Nephron progenitor cell (in vitro differentiated cells): ENCODE data around the gene ATXN3L.

Source experiments
- DNase-seq: peaks from one replicate; pipeline ENCODE4 v3.0.0; 2021
- H3K27ac Mint-ChIP-seq: 2 replicates; pipeline ENCODE4 v1.8.0; 2021; ENCODE audit warnings: mild to moderate bottlenecking, moderate library complexity, mixed read lengths
- H3K27me3 Mint-ChIP-seq: 2 replicates; pipeline ENCODE4 v1.8.0; 2021; ENCODE audit warnings: mild to moderate bottlenecking, low read depth, mixed read lengths; ENCODE audit not compliant: poor library complexity
- H3K36me3 Mint-ChIP-seq: 2 replicates; pipeline ENCODE4 v1.8.0; 2021; ENCODE audit warnings: low read depth, mixed read lengths
- H3K4me1 Mint-ChIP-seq: 2 replicates; pipeline ENCODE4 v1.8.0; 2021; ENCODE audit warnings: mixed read lengths
- H3K4me3 Mint-ChIP-seq: 2 replicates; pipeline ENCODE4 v1.8.0; 2021; ENCODE audit warnings: mild to moderate bottlenecking, moderate library complexity, mixed read lengths
- H3K9me3 Mint-ChIP-seq: 2 replicates; pipeline ENCODE4 v1.8.0; 2021; ENCODE audit warnings: mild to moderate bottlenecking, moderate library complexity, mixed read lengths
- CTCF ChIP-seq: fragments of 200-600 bp; sonication (generic); IDR thresholded peaks from 2 replicates; pipeline ENCODE4 v1.5.0; 2021; ENCODE audit warnings: antibody characterized with exemption

Gene ATXN3L

DNA sequence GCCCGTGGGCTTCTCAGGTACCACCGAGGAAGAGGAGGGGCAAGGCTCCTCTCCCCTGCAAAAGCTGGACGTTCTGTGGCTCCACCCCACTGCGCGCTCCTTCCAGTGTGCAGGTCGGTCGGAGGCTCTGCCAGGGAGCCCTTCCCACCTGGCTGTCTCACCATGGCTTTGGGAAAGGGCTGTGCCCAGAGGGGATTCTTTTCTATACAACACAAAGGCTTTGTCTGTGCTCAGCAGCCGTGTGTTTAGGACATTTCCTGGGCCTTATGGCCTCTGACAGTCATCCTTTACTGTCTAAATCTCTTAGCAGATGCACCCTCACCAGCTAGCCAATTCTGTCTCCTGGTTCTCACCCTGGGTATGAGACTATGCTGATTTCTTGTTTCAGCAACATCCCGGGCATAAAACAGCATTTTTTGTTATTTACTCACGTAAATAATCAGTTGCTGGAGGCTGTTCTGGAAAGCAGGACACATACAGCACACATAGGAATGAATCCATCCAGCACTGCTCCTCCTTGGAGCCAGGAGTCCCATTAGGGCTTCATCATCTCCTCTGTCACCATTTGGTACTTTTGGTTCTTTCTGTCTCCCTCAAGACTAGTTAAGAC is 20.4 kb upstream of the ATXN3L start:
- no peaks in the 10 kb centered on the region for H3K36me3 Mint-ChIP-seq

DNA sequence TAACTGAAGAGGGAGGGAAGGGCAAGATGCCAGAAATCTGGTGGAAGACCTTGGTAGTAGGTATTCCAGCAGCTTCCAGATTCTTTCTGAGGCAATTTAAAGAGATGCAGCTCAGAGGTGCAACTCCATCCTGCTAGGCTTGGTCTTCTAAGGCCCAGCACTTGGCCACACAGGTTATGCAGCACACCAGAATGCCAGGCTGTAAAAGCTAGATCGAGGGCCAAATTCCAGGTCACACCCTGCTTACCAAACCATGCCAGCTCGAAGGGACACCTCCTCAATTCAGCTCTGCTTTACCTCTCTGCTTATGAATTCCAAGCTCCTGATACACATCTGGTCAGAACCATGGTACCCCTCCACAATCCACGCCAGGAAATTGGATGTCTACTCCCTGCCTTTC is 19.8 kb upstream of the ATXN3L start:
- H3K36me3 Mint-ChIP-seq = no peaks in the 10 kb centered on the region
- DNase-seq = no peak
- no peak for TF ChIP-seq CTCF
- no peak overlapping the region for H3K4me3 Mint-ChIP-seq
- H3K4me1 Mint-ChIP-seq = peaks cover 1% of the 10 kb centered on the region
- peaks cover 13% of the 10 kb centered on the region for H3K9me3 Mint-ChIP-seq
- H3K27ac Mint-ChIP-seq = no peak overlapping the region
- peaks cover 4% of the 10 kb centered on the region for H3K27me3 Mint-ChIP-seq

More for the DNA sequence above, 20.4 kb upstream of the ATXN3L start:
- H3K9me3 Mint-ChIP-seq = peaks cover 19% of the 10 kb centered on the region
- no peak overlapping the region for H3K4me3 Mint-ChIP-seq
- DNase-seq = no peak
- no peak for TF ChIP-seq CTCF
- no peak overlapping the region for H3K27ac Mint-ChIP-seq
- peaks cover 8% of the 10 kb centered on the region for H3K4me1 Mint-ChIP-seq
- H3K27me3 Mint-ChIP-seq = peaks cover 4% of the 10 kb centered on the region

GRCh38 chrX:13338996-13339515 is 19.2 kb upstream of the ATXN3L start:
- H3K9me3 Mint-ChIP-seq = peaks cover 10% of the 10 kb centered on the region
- DNase-seq = no peak
- no peak for TF ChIP-seq CTCF
- peak overlapping the region; percentile 3 for H3K4me3 Mint-ChIP-seq
- no peak overlapping the region for H3K27ac Mint-ChIP-seq
- no peaks in the 10 kb centered on the region for H3K36me3 Mint-ChIP-seq
- no peaks in the 10 kb centered on the region for H3K4me1 Mint-ChIP-seq
- H3K27me3 Mint-ChIP-seq = peaks cover 4% of the 10 kb centered on the region

GRCh38 chrX:13334491-13334890 is 14.6 kb upstream of the ATXN3L start:
- DNase-seq = no peak

GRCh38 chrX:13330446-13330845 is 10.6 kb upstream of the ATXN3L start:
- Mint-ChIP-seq H3K4me1 (no peaks in the 10 kb centered on the region), H3K36me3 (no peaks in the 10 kb centered on the region), H3K4me3 (no peak overlapping the region), H3K27ac (no peak overlapping the region), H3K27me3 (no peaks in the 10 kb centered on the region), H3K9me3 (peaks cover 25% of the 10 kb centered on the region)
- no peak for TF ChIP-seq CTCF
- DNase-seq = no peak

More at GRCh38 chrX:13334491-13334890, 14.6 kb upstream of the ATXN3L start:
- no peak for TF ChIP-seq CTCF
- Mint-ChIP-seq H3K9me3 (peaks cover 31% of the 10 kb centered on the region), H3K27me3 (peaks cover 4% of the 10 kb centered on the region), H3K27ac (no peak overlapping the region), H3K4me1 (no peaks in the 10 kb centered on the region), H3K36me3 (no peaks in the 10 kb centered on the region), H3K4me3 (no peak overlapping the region)

DNA sequence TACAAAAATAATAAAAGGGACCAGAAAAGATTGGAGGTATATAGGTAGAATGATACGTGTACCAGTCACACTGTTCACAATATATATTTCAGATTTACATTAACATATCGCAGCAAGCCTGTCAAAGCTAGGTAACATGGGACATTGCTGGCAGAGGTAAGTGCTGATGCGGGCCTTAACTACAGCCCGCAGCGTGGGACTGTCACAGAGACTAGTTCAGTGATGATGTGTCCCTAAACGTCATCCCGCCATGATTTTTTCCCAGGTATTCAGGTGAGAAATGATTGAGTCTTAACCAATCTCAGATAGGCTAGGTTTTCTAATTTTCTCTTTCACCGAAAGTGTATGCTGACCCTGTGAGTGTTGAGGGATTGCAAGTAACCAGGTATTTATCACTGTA is 7.8 kb upstream of the ATXN3L start:
- H3K4me3 Mint-ChIP-seq = no peak overlapping the region
- H3K4me1 Mint-ChIP-seq = no peaks in the 10 kb centered on the region
- no peak for TF ChIP-seq CTCF
- no peaks in the 10 kb centered on the region for H3K27me3 Mint-ChIP-seq
- no peak for DNase-seq
- H3K27ac Mint-ChIP-seq = no peak overlapping the region
- H3K36me3 Mint-ChIP-seq = no peaks in the 10 kb centered on the region
- peaks cover 20% of the 10 kb centered on the region for H3K9me3 Mint-ChIP-seq
